CD14-positive monocyte (primary cell): Measurements from ENCODE around the gene THSD7B. TPM values are rescaled to one million over a fixed set of nuclear protein-coding genes. Genes with fewer than 3 reads are reported as not detected.

Experiments used
- DNase-seq, 3 donors: peaks; one replicate each; pipeline ENCODE4 v3.0.0-alpha.2; 2011 to 2022
- H2AFZ ChIP-seq: 2 replicates; pipeline ENCODE4 v1.6.0; 2012; ENCODE audit warnings: mild to moderate bottlenecking, low read depth, low read length, inconsistent platforms; ENCODE audit not compliant: insufficient read depth, poor library complexity, severe bottlenecking
- H3K27ac ChIP-seq, 2 donors: 1 replicate in 1 of 2; 2 replicates in 1 of 2; pipeline ENCODE4 v1.5.1; 2012 to 2013; ENCODE audit warnings: low read length in 2 of 2, control low read depth in 1 of 2, inconsistent platforms in 1 of 2, low read depth in 1 of 2, mild to moderate bottlenecking in 1 of 2
- H3K27me3 ChIP-seq, 2 donors: one replicate each; pipeline versions ENCODE4 v1.6.0 to v1.6.1; 2011 to 2013; ENCODE audit warnings: low read length in 2 of 2; ENCODE audit not compliant: control insufficient read depth in 2 of 2, insufficient read depth in 2 of 2
- H3K36me3 ChIP-seq, 2 donors: replicated peaks in 1 of 2; 1 replicate in 1 of 2; 2 replicates in 1 of 2; pipeline versions ENCODE4 v1.5.1 to v1.6.1; 2012 to 2013; ENCODE audit warnings: low read length in 2 of 2, control low read depth in 1 of 2, inconsistent platforms in 1 of 2, mild to moderate bottlenecking in 1 of 2; ENCODE audit not compliant: insufficient read depth in 2 of 2, control insufficient read depth in 1 of 2
- H3K4me1 ChIP-seq, 2 donors: 1 replicate in 1 of 2; 2 replicates in 1 of 2; pipeline versions ENCODE4 v1.5.1 to v1.6.1; 2012 to 2013; ENCODE audit warnings: low read length in 2 of 2, control low read depth in 1 of 2, inconsistent platforms in 1 of 2, mild to moderate bottlenecking in 1 of 2, moderate library complexity in 1 of 2; ENCODE audit not compliant: insufficient read depth in 2 of 2, control insufficient read depth in 1 of 2
- H3K4me2 ChIP-seq: replicated peaks from 2 replicates; pipeline ENCODE3; 2012; ENCODE audit warnings: low read length, moderate library complexity, mild to moderate bottlenecking; ENCODE audit not compliant: poor library complexity, severe bottlenecking; ENCODE audit errors: extremely low read depth
- H3K4me3 ChIP-seq, 3 experiments: fragments of 200-600 bp in 1 of 3; sonication (generic) in 1 of 3; replicated peaks in 1 of 3; 1 replicate in 2 of 3; 2 replicates in 1 of 3; pipeline ENCODE4 v1.5.1; 2011 to 2013; ENCODE audit warnings: low read length in 3 of 3, mild to moderate bottlenecking in 3 of 3, control low read depth in 2 of 3, low read depth in 2 of 3, inconsistent platforms in 1 of 3, moderate library complexity in 1 of 3
- H3K79me2 ChIP-seq: 2 replicates; pipeline ENCODE4 v1.6.0; 2012; ENCODE audit warnings: mild to moderate bottlenecking, control low read depth, inconsistent platforms, low read length, moderate library complexity; ENCODE audit not compliant: insufficient read depth
- H3K9ac ChIP-seq: 2 replicates; pipeline ENCODE4 v1.6.0; 2017; ENCODE audit warnings: low read length, mild to moderate bottlenecking; ENCODE audit not compliant: insufficient read depth, poor library complexity, severe bottlenecking
- H3K9me3 ChIP-seq, 2 donors: replicated peaks in 1 of 2; 1 replicate in 1 of 2; 2 replicates in 1 of 2; pipeline versions ENCODE4 v1.5.1 to v1.6.1; 2012 to 2013; ENCODE audit warnings: low read length in 2 of 2, control low read depth in 1 of 2; ENCODE audit not compliant: control insufficient read depth in 1 of 2, insufficient read depth in 1 of 2
- H4K20me1 ChIP-seq: 2 replicates; pipeline ENCODE4 v1.6.0; 2012; ENCODE audit warnings: mild to moderate bottlenecking, low read length, control low read depth, moderate library complexity; ENCODE audit not compliant: insufficient read depth
- H3K27ac Mint-ChIP-seq, 7 donors: one replicate each; pipeline ENCODE4 v1.8.0; 2020; ENCODE audit warnings: mild to moderate bottlenecking in 7 of 7, mixed read lengths in 7 of 7, moderate library complexity in 6 of 7, inconsistent platforms in 2 of 7
- H3K27me3 Mint-ChIP-seq, 3 donors: one replicate each; pipeline ENCODE4 v1.8.0; 2021 to 2022; ENCODE audit warnings: low read depth in 3 of 3, mild to moderate bottlenecking in 3 of 3, mixed read lengths in 3 of 3, moderate library complexity in 3 of 3, inconsistent platforms in 1 of 3
- H3K36me3 Mint-ChIP-seq, 2 donors: one replicate each; pipeline ENCODE4 v1.8.0; 2020; ENCODE audit warnings: mixed read lengths in 2 of 2, inconsistent platforms in 1 of 2, mild to moderate bottlenecking in 1 of 2
- H3K4me1 Mint-ChIP-seq: one replicate; pipeline ENCODE4 v1.8.0; 2020; ENCODE audit warnings: mild to moderate bottlenecking, mixed read lengths
- H3K4me3 Mint-ChIP-seq, 2 donors: one replicate each; pipeline ENCODE4 v1.8.0; 2020; ENCODE audit warnings: mild to moderate bottlenecking in 2 of 2, mixed read lengths in 2 of 2, moderate library complexity in 1 of 2
- H3K9me3 Mint-ChIP-seq, 7 donors: one replicate each; pipeline ENCODE4 v1.8.0; 2020 to 2022; ENCODE audit warnings: mixed read lengths in 7 of 7, mild to moderate bottlenecking in 6 of 7, moderate library complexity in 6 of 7, inconsistent platforms in 2 of 7
- CTCF ChIP-seq: fragments of 200-600 bp; IDR thresholded peaks from one replicate; pipeline ENCODE4 v1.8.0; 2022; ENCODE audit warnings: antibody characterized with exemption, mild to moderate bottlenecking
- WGBS: methylation state at CpG from one replicate; pipeline ENCODE4 v1.1.5; 2013; ENCODE audit warnings: missing lambda C conversion rate; ENCODE audit not compliant: insufficient coverage; 5-methylcytosine and 5-hydroxymethylcytosine counted together
- intact Hi-C, 2 donors: fragments of 100-400 bp; cut with micrococcal nuclease; formaldehyde crosslinking; loops; one replicate each; pipeline versions ENCODE4 v1.15.0 to v1.15.1; 2023
- polyA plus RNA-seq, 3 donors: library from polyadenylated mRNA; depleted of rRNA in 1 of 3; unstranded in 2 of 3; stranded (reverse) in 1 of 3; fragments of 300-500 nt in 2 of 3; fragments of >200 nt in 1 of 3; fragmentation: Illumina TruSeq in 2 of 3; gene quantifications; 1 replicate in 2 of 3; 2 replicates in 1 of 3; pipeline ENCODE4 v1.2.3, GENCODE V29; 2012 to 2021

THSD7B gene
- polyA plus RNA-seq, 3 donors: not detected

DNA sequence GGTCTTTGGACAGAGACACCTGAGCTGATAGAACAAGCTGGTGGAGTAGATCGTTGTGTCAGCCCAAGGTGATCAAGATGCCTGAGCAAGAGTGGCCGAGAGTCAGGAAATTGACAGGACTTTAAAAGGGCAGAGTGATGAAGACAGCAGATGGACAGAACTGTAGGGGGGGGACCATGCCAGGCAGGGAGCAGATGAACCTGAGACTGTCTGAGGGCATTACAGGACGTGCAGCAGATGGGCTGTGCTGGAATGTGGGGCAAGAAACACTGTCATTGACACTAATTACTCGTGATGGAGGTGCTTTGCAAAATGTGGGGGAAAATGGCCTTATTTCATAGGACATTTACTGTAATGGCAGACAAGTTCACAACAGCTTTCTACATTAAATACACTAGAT, 225.0 kb downstream of the THSD7B start:
- Histone ChIP-seq H3K9ac (no peak overlapping the region), H3K4me3 (no peak overlapping the region), H3K27me3 (no peaks in the 10 kb centered on the region), H3K4me1 (no peaks in the 10 kb centered on the region), H3K36me3 (no peaks in the 10 kb centered on the region), H2AFZ (no peak overlapping the region), H3K79me2 (no peaks in the 10 kb centered on the region), H4K20me1 (no peaks in the 10 kb centered on the region), H3K4me2 (no peak overlapping the region), H3K9me3 (no peaks in the 10 kb centered on the region), H3K27ac (no peak overlapping the region)
- H3K27ac Mint-ChIP-seq: no peak overlapping the region
- H3K4me1 Mint-ChIP-seq: no peaks in the 10 kb centered on the region
- no peak overlapping the region for H3K4me3 Mint-ChIP-seq
- peaks cover 0 to 4% (median 0%) of the 10 kb centered on the region in 7 donors for H3K9me3 Mint-ChIP-seq
- no peaks in the 10 kb centered on the region for H3K36me3 Mint-ChIP-seq
- peaks cover 0 to 2% (median 0%) of the 10 kb centered on the region in 3 donors for H3K27me3 Mint-ChIP-seq
- no peak for TF ChIP-seq CTCF
- intact Hi-C loops: no loop called here
- WGBS: 55% methylated on average over 3 of the region's 4 CpGs
- DNase-seq: no peak

DNA sequence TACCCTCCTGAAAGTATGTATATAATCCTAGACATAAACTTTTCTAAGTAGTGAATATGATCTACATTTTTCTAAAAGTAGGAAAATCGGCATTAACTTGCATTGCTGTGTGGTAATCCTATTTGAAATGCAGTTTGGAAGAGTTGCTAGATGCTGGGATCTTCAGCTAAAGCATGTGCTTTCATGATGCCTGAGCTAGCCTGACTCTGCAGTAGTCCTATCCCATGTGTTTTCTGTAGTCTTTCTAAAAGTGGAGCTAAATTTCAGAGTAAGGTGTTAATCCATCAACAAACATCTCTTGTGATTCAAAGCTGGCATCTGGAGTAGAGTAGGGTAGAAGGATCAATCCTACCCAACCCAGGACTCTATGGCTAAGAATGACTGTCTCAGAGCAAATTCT, 229.4 kb downstream of the THSD7B start:
- no peak overlapping the region for H3K4me2 ChIP-seq
- Mint-ChIP-seq H3K27me3 (peaks cover 0 to 3% (median 2%) of the 10 kb centered on the region in 3 donors), H3K9me3 (peaks cover 0 to 2% (median 1%) of the 10 kb centered on the region in 7 donors), H3K4me1 (no peaks in the 10 kb centered on the region), H3K27ac (no peak overlapping the region), H3K36me3 (no peaks in the 10 kb centered on the region), H3K4me3 (no peak overlapping the region)
- intact Hi-C loops: no loop called here
- H3K9me3 ChIP-seq: no peaks in the 10 kb centered on the region
- 67% methylated on average over 1 of the region's 1 CpG for WGBS
- no peak for TF ChIP-seq CTCF
- no peaks in the 10 kb centered on the region for H3K36me3 ChIP-seq
- no peak overlapping the region for H2AFZ ChIP-seq
- no peak overlapping the region for H3K4me3 ChIP-seq
- H3K27me3 ChIP-seq: no peaks in the 10 kb centered on the region
- H3K27ac ChIP-seq: no peak overlapping the region
- H3K79me2 ChIP-seq: no peaks in the 10 kb centered on the region
- H3K4me1 ChIP-seq: no peaks in the 10 kb centered on the region
- H3K9ac ChIP-seq: no peak overlapping the region
- H4K20me1 ChIP-seq: no peaks in the 10 kb centered on the region
- no peak for DNase-seq
